GM12873 (cell line): Measurements from ENCODE around the gene UMPS.

ENCODE experiments used
- CTCF ChIP-seq: IDR thresholded peaks from 2 replicates; pipeline ENCODE4 v1.5.1; 2012; ENCODE audit warnings: low read depth, mild to moderate bottlenecking, moderate library complexity, low read length, control low read depth; ENCODE audit not compliant: insufficient read depth; ENCODE audit errors: missing control alignments

Gene UMPS

GRCh38 chr3:124793054-124793739 is 62.9 kb downstream of the UMPS start:
- no peak for TF ChIP-seq CTCF

- no peak for TF ChIP-seq CTCF
These were observed 66.2 kb downstream of the UMPS start for GRCh38 chr3:124796477-124796876.

- no peak for TF ChIP-seq CTCF
These were observed 67.2 kb downstream of the UMPS start for GRCh38 chr3:124797426-124797945.
